Large intestine (tissue), 3 donors: Measurements from ENCODE around the gene ZMYND8. TPM values are rescaled to one million over a fixed set of nuclear protein-coding genes. Genes with fewer than 3 reads are reported as not detected.
"Not testable (repeated sequence)": the region's sequence is repeated elsewhere in the genome, so short reads cannot be mapped to it uniquely, and the experiment has no call there.

Source experiments
- DNase-seq, 2 donors: peaks; one replicate each; pipeline versions ENCODE4 v3.0.0 to v3.0.0-alpha.2; 2013
- H3K27ac ChIP-seq: one replicate; pipeline ENCODE4 v1.5.1; 2013; ENCODE audit warnings: low read length
- H3K27me3 ChIP-seq: 2 replicates; pipeline ENCODE4 v1.6.1; 2013; ENCODE audit warnings: low read length; ENCODE audit not compliant: control insufficient read depth, insufficient read depth
- H3K36me3 ChIP-seq: 2 replicates; pipeline ENCODE4 v1.6.1; 2013; ENCODE audit warnings: low read length; ENCODE audit not compliant: control insufficient read depth, insufficient read depth
- H3K4me1 ChIP-seq: one replicate; pipeline ENCODE4 v1.6.1; 2013; ENCODE audit warnings: low read length; ENCODE audit not compliant: control insufficient read depth, insufficient read depth
- H3K4me3 ChIP-seq: one replicate; pipeline ENCODE4 v1.5.1; 2013; ENCODE audit warnings: low read length
- H3K9me3 ChIP-seq: one replicate; pipeline ENCODE4 v1.6.1; 2013; ENCODE audit warnings: mild to moderate bottlenecking, low read depth, low read length, moderate library complexity; ENCODE audit not compliant: control insufficient read depth
- WGBS: methylation state at CpG from one replicate; pipeline ENCODE4 v1.1.5; 2013; ENCODE audit warnings: low lambda C conversion rate; ENCODE audit not compliant: insufficient coverage; 5-methylcytosine and 5-hydroxymethylcytosine counted together
- polyA plus RNA-seq: library from polyadenylated mRNA; unstranded; fragments of 120-200 nt; gene quantifications from one replicate; pipeline ENCODE4 v1.2.1, GENCODE V29; 2013

ZMYND8 gene
- polyA plus RNA-seq, 1 donor = 25.5 TPM

GRCh38 chr20:47264137-47264769 is 92.2 kb downstream of the ZMYND8 start:
- H3K9me3 ChIP-seq, H3K4me3 ChIP-seq, H3K27me3 ChIP-seq, H3K27ac ChIP-seq, H3K4me1 ChIP-seq, DNase-seq: not testable (repeated sequence)
- 100% methylated on average over 1 of the region's 14 CpGs for WGBS
- H3K36me3 ChIP-seq = peaks cover 58% of the 10 kb centered on the region

GRCh38 chr20:47263465-47264084 is 92.9 kb downstream of the ZMYND8 start:
- H3K27ac ChIP-seq = no peak overlapping the region
- H3K9me3 ChIP-seq = no peaks in the 10 kb centered on the region
- no peaks in the 10 kb centered on the region for H3K27me3 ChIP-seq
- WGBS = no CpG with 5 or more reads among the region's 5 CpGs
- no peaks in the 10 kb centered on the region for H3K4me1 ChIP-seq
- no peak overlapping the region for H3K4me3 ChIP-seq
- no peak for DNase-seq
- H3K36me3 ChIP-seq = peaks cover 64% of the 10 kb centered on the region

GRCh38 chr20:47263080-47263464 is 93.4 kb downstream of the ZMYND8 start:
- peaks cover 67% of the 10 kb centered on the region for H3K36me3 ChIP-seq

GRCh38 chr20:47262365-47263013 is 94.0 kb downstream of the ZMYND8 start:
- H3K4me1 ChIP-seq = no peaks in the 10 kb centered on the region
- 100% methylated on average over 1 of the region's 15 CpGs for WGBS
- no peak overlapping the region for H3K4me3 ChIP-seq
- no peaks in the 10 kb centered on the region for H3K9me3 ChIP-seq
- no peak for DNase-seq
- peaks cover 63% of the 10 kb centered on the region for H3K36me3 ChIP-seq
- no peaks in the 10 kb centered on the region for H3K27me3 ChIP-seq
- no peak overlapping the region for H3K27ac ChIP-seq

More at GRCh38 chr20:47263080-47263464, 93.4 kb downstream of the ZMYND8 start:
- no peaks in the 10 kb centered on the region for H3K4me1 ChIP-seq
- DNase-seq = no peak
- H3K27me3 ChIP-seq = no peaks in the 10 kb centered on the region
- no peak overlapping the region for H3K27ac ChIP-seq
- no CpG with 5 or more reads among the region's 3 CpGs for WGBS
- no peaks in the 10 kb centered on the region for H3K9me3 ChIP-seq
- H3K4me3 ChIP-seq = no peak overlapping the region

- H3K27me3 ChIP-seq = no peaks in the 10 kb centered on the region
- H3K4me1 ChIP-seq = no peaks in the 10 kb centered on the region
- no peak overlapping the region for H3K4me3 ChIP-seq
- H3K27ac ChIP-seq = no peak overlapping the region
- peaks cover 61% of the 10 kb centered on the region for H3K36me3 ChIP-seq
- no peak for DNase-seq
- 100% methylated on average over 1 of the region's 8 CpGs for WGBS
- H3K9me3 ChIP-seq = no peaks in the 10 kb centered on the region
Measured at GRCh38 chr20:47262008-47262364, 94.5 kb downstream of the ZMYND8 start.

- no CpG with 5 or more reads among the region's 2 CpGs for WGBS
- H3K4me1 ChIP-seq, H3K4me3 ChIP-seq, DNase-seq, H3K9me3 ChIP-seq, H3K27ac ChIP-seq, H3K27me3 ChIP-seq: not testable (repeated sequence)
- peaks cover 60% of the 10 kb centered on the region for H3K36me3 ChIP-seq
Measured at GRCh38 chr20:47261161-47261774, 95.2 kb downstream of the ZMYND8 start.

GRCh38 chr20:47260540-47261126 is 95.9 kb downstream of the ZMYND8 start:
- H3K27me3 ChIP-seq, H3K27ac ChIP-seq, H3K9me3 ChIP-seq, H3K4me1 ChIP-seq, DNase-seq, H3K4me3 ChIP-seq: not testable (repeated sequence)
- WGBS = no CpG with 5 or more reads among the region's 8 CpGs
- H3K36me3 ChIP-seq = peaks cover 60% of the 10 kb centered on the region

GRCh38 chr20:47258745-47259695 is 97.5 kb downstream of the ZMYND8 start:
- Histone ChIP-seq H3K36me3 (peaks cover 61% of the 10 kb centered on the region), H3K4me1 (no peaks in the 10 kb centered on the region), H3K4me3 (no peak overlapping the region), H3K27me3 (no peaks in the 10 kb centered on the region), H3K9me3 (no peaks in the 10 kb centered on the region), H3K27ac (no peak overlapping the region)
- DNase-seq = no peak
- WGBS = no CpG with 5 or more reads among the region's 16 CpGs

GRCh38 chr20:47257771-47258170 is 98.7 kb downstream of the ZMYND8 start:
- WGBS = no CpG with 5 or more reads among the region's 3 CpGs
- Histone ChIP-seq H3K27me3 (no peaks in the 10 kb centered on the region), H3K4me3 (no peak overlapping the region), H3K4me1 (no peaks in the 10 kb centered on the region), H3K27ac (no peak overlapping the region), H3K36me3 (peaks cover 60% of the 10 kb centered on the region), H3K9me3 (no peaks in the 10 kb centered on the region)
- DNase-seq = no peak
